Type B pancreatic cell (in vitro differentiated cells): ENCODE results near the gene MPZL3. TPM values are rescaled to one million over a fixed set of nuclear protein-coding genes. Genes with fewer than 3 reads are reported as not detected.
"Not testable (repeated sequence)": the region's sequence is repeated elsewhere in the genome, so short reads cannot be mapped to it uniquely, and the experiment has no call there.

Source experiments
- DNase-seq: peaks from one replicate; pipeline ENCODE4 v3.0.0; 2021; ENCODE audit warnings: mixed read lengths; ENCODE audit not compliant: unreplicated experiment; ENCODE audit errors: extremely low spot score
- H3K27ac Mint-ChIP-seq: 2 replicates; pipeline ENCODE4 v1.8.0; 2021; ENCODE audit warnings: mild to moderate bottlenecking, mixed read lengths
- H3K27me3 Mint-ChIP-seq: 2 replicates; pipeline ENCODE4 v1.8.0; 2021; ENCODE audit warnings: mixed read lengths
- H3K36me3 Mint-ChIP-seq: 2 replicates; pipeline ENCODE4 v1.8.0; 2021; ENCODE audit warnings: mixed read lengths
- H3K4me1 Mint-ChIP-seq: one replicate; pipeline ENCODE4 v1.8.0; 2021; ENCODE audit warnings: mixed read lengths; ENCODE audit not compliant: unreplicated experiment
- H3K4me3 Mint-ChIP-seq: 2 replicates; pipeline ENCODE4 v1.8.0; 2021; ENCODE audit warnings: mild to moderate bottlenecking, mixed read lengths
- H3K9me3 Mint-ChIP-seq: 2 replicates; pipeline ENCODE4 v1.8.0; 2021; ENCODE audit warnings: mixed read lengths
- CTCF ChIP-seq: fragments of 200-600 bp; sonication (generic); conservative IDR thresholded peaks from 2 replicates; pipeline ENCODE4 v1.5.0; 2021; ENCODE audit warnings: antibody characterized with exemption, mild to moderate bottlenecking
- total RNA-seq: library from RNA; stranded (reverse); gene quantifications from 2 replicates; pipeline ENCODE4 v1.2.1, GENCODE V29; 2021; ENCODE audit warnings: low replicate concordance

The MPZL3 gene
- total RNA-seq, 1 donor from 2014 or later: 10.2 TPM

- H3K27ac Mint-ChIP-seq: no peak overlapping the region
- no peaks in the 10 kb centered on the region for H3K9me3 Mint-ChIP-seq
- DNase-seq: no peak
- no peak overlapping the region for H3K4me3 Mint-ChIP-seq
- H3K27me3 Mint-ChIP-seq: peaks cover 14% of the 10 kb centered on the region
- peaks cover 13% of the 10 kb centered on the region for H3K4me1 Mint-ChIP-seq
- TF ChIP-seq CTCF: no peak
- H3K36me3 Mint-ChIP-seq: no peaks in the 10 kb centered on the region
These were observed 58.1 kb downstream of the MPZL3 start for GRCh38 chr11:118193910-118194566.

DNA sequence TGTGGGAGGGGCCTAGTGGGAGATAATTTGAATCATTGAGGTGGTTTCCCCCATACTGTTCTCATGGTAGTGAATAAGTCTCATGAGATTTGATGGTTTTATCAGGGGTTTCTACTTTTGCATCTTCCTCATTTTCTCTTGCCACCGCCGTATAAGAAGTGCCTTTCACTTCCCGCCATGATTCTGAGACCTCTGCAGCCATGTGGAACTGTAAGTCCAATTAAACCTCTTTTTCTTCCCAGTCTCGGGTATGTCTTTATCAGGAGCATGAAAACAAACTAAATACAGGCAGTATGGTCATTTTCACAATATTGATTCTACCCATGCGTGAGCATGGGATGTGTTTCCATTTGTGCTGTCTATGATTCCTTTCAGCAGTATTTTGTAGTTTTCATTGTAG, 59.3 kb downstream of the MPZL3 start:
- not testable (repeated sequence) for H3K27ac Mint-ChIP-seq, H3K4me1 Mint-ChIP-seq, H3K4me3 Mint-ChIP-seq, DNase-seq, H3K9me3 Mint-ChIP-seq, H3K36me3 Mint-ChIP-seq
- H3K27me3 Mint-ChIP-seq: peaks cover 19% of the 10 kb centered on the region

DNA sequence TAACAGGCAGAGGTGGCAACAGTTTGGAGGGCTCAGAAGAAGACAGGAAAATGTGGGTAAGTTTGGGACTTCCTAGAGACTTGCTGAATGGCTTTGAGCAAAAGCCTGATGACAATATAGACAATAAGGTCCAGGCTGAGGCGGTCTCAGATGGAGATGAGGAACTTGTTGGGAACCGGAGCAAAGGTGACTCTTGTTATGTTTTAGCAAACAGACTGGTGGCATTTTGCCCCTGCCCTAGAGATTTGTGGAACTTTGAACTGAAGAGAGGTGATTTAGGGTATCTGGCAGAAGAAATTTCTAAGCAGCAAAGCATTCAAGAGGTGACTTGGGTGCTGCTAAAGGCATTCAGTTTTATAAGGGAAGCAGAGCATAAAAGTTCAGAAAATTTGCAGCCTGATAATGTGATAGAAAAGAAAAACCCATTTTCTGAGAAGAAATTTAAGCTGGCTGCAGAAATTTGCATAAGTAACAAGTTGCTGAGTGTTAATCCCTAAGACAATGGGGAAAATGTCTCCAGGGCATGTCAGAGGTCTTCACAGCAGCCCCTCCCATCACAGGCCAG, 61.1 kb downstream of the MPZL3 start:
- H3K36me3 Mint-ChIP-seq, DNase-seq, H3K9me3 Mint-ChIP-seq, H3K4me3 Mint-ChIP-seq, H3K4me1 Mint-ChIP-seq, H3K27ac Mint-ChIP-seq: not testable (repeated sequence)
- peaks cover 31% of the 10 kb centered on the region for H3K27me3 Mint-ChIP-seq

- DNase-seq: no peak
- Mint-ChIP-seq H3K4me3 (no peak overlapping the region), H3K9me3 (no peaks in the 10 kb centered on the region), H3K27ac (no peak overlapping the region), H3K36me3 (no peaks in the 10 kb centered on the region), H3K4me1 (no peaks in the 10 kb centered on the region), H3K27me3 (peaks cover 51% of the 10 kb centered on the region)
- TF ChIP-seq CTCF: no peak
These were observed 65.6 kb downstream of the MPZL3 start for GRCh38 chr11:118186346-118187107.

DNA sequence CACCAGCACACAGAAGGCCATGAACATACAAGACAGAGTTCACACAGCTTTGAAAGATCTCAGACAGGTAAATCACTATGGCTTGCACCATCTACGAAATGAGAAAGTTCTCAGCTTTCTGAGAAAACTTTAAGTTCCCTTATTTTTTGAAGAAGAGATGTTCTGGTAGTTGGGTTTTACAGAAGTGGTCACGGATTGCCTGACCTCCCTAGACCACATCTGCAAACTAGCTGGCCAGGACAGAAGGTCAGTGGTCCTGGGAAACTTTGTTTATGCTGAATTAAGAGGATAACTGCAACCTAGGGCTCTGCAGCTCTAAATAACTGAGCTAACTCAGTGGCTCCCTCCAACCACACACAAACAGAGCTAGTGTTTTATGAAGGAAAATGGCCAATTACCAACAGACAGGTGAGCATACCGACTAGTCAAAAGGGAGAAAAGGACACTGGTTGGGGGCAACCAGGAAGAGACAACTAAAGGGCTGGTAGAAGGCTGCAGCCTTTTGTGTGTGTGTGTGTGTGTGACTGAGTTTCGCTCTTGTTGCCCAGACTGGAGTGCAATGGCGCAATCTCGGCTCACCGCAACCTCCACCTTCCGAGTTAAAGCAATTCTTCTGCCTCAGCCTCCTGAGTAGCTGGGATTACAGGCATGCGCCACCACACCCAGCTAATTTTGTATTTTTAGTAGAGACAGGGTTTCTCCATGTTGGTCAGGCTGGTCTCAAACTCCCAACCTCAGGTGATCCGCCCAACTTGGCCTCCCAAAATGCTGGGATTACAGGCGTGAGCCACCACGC, 67.2 kb downstream of the MPZL3 start:
- Mint-ChIP-seq H3K4me3 (no peak overlapping the region), H3K4me1 (peaks cover 6% of the 10 kb centered on the region), H3K27ac (no peak overlapping the region), H3K9me3 (no peaks in the 10 kb centered on the region), H3K27me3 (peaks cover 46% of the 10 kb centered on the region), H3K36me3 (no peaks in the 10 kb centered on the region)
- no peak for DNase-seq
- TF ChIP-seq CTCF: no peak

GRCh38 chr11:118183691-118184090, 68.5 kb downstream of the MPZL3 start:
- H3K27ac Mint-ChIP-seq, H3K36me3 Mint-ChIP-seq, H3K4me1 Mint-ChIP-seq, H3K4me3 Mint-ChIP-seq, DNase-seq, H3K9me3 Mint-ChIP-seq: not testable (repeated sequence)
- peaks cover 37% of the 10 kb centered on the region for H3K27me3 Mint-ChIP-seq
